Common myeloid progenitor, CD34-positive (primary cell): ENCODE results near the gene CNTN5.

Source experiments
- CTCF ChIA-PET: fragments of 350-600 bp; sonication (Branson Sonifier 250); formaldehyde crosslinking; loops from one replicate; lab custom pipeline; 2021; ENCODE audit warnings: antibody characterized with exemption; lab: Charles Lee
- POLR2A ChIA-PET: fragments of 350-600 bp; sonication (Branson Sonifier 250); formaldehyde crosslinking; loops from one replicate; lab custom pipeline; 2021; ENCODE audit warnings: antibody characterized with exemption; lab: Charles Lee
- DNase-seq, 3 donors: peaks; one replicate each; pipeline versions ENCODE4 v3.0.0 to v3.0.0-alpha.2; 2013
- H3K27ac ChIP-seq, 2 experiments: 1 replicate in 1 of 2; 2 replicates in 1 of 2; pipeline ENCODE4 v1.7.0; 2013; ENCODE audit warnings: inconsistent platforms in 2 of 2, low read length in 2 of 2, mild to moderate bottlenecking in 2 of 2, low read depth in 1 of 2, moderate library complexity in 1 of 2; ENCODE audit not compliant: severe bottlenecking in 2 of 2, insufficient read depth in 1 of 2, poor library complexity in 1 of 2
- H3K27me3 ChIP-seq, 5 experiments: replicated peaks in 2 of 5; 1 replicate in 3 of 5; 2 replicates in 2 of 5; pipeline versions ENCODE4 v1.6.1 to v1.7.0; 2013; ENCODE audit warnings: low read length in 4 of 5, mild to moderate bottlenecking in 2 of 5, moderate library complexity in 2 of 5, inconsistent platforms in 1 of 5; ENCODE audit not compliant: insufficient read depth in 5 of 5, control insufficient read depth in 4 of 5
- H3K36me3 ChIP-seq, 4 experiments: 1 replicate in 2 of 4; 2 replicates in 2 of 4; pipeline versions ENCODE4 v1.6.1 to v1.7.0; 2013; ENCODE audit warnings: low read length in 3 of 4, control low read depth in 1 of 4, mild to moderate bottlenecking in 1 of 4; ENCODE audit not compliant: control insufficient read depth in 4 of 4, insufficient read depth in 4 of 4
- H3K4me1 ChIP-seq, 4 experiments: 1 replicate in 3 of 4; 2 replicates in 1 of 4; pipeline versions ENCODE4 v1.6.1 to v1.7.1; 2013; ENCODE audit warnings: low read length in 3 of 4, mild to moderate bottlenecking in 3 of 4, control low read depth in 1 of 4, inconsistent platforms in 1 of 4, moderate library complexity in 1 of 4; ENCODE audit not compliant: control insufficient read depth in 4 of 4, insufficient read depth in 4 of 4; ENCODE audit errors: control extremely low read depth in 1 of 4
- H3K4me3 ChIP-seq, 7 experiments: 1 replicate in 4 of 7; 2 replicates in 3 of 7; pipeline versions ENCODE4 v1.5.1 to v1.7.0; 2013; ENCODE audit warnings: mild to moderate bottlenecking in 7 of 7, low read length in 6 of 7, moderate library complexity in 6 of 7, inconsistent platforms in 2 of 7, low read depth in 2 of 7, control low read depth in 1 of 7; ENCODE audit not compliant: insufficient read depth in 4 of 7, control insufficient read depth in 1 of 7; ENCODE audit errors: extremely low read depth in 1 of 7
- H3K9me3 ChIP-seq, 5 experiments: 1 replicate in 4 of 5; 2 replicates in 1 of 5; pipeline versions ENCODE4 v1.6.1 to v1.7.1; 2013; ENCODE audit warnings: low read length in 4 of 5, mild to moderate bottlenecking in 2 of 5, inconsistent platforms in 1 of 5, low read depth in 1 of 5, moderate library complexity in 1 of 5; ENCODE audit not compliant: control insufficient read depth in 4 of 5, insufficient read depth in 2 of 5; ENCODE audit errors: control extremely low read depth in 1 of 5
- WGBS: methylation state at CpG from one replicate; pipeline ENCODE4 v1.1.5; 2013; ENCODE audit not compliant: insufficient coverage; 5-methylcytosine and 5-hydroxymethylcytosine counted together

The CNTN5 gene

DNA sequence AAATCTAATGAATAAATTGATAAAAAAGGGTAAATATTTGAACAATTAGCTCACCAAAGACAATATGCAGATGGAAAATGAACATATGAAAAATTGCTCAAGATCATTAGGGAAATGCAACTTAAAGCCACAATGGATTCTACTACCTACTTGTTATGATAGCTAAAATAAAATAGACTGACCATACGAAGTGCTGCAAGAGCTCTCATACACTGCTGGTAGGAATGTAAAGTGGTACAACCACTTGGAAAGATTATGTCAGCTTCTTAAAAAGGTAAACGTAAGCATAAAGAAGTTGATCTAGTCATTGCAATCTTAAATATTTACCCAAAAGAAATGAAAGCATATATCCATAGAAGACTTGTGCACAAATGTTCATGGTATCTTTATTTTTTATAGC is 1162.2 kb downstream of the CNTN5 start:
- CTCF ChIA-PET: interaction anchor here (1.7 kb wide), 1 partner anchor 212 kb away, joined by 3 read pairs; no protein-coding TSS in a partner anchor

GRCh38 chr11:100185588-100185987 is 1164.8 kb downstream of the CNTN5 start:
- WGBS: 100% methylated on average over 2 of the region's 5 CpGs
- no peaks in the 10 kb centered on the region for H3K4me1 ChIP-seq
- H3K36me3 ChIP-seq: no peaks in the 10 kb centered on the region
- ChIA-PET CTCF (no interaction called here), POLR2A (no interaction called here)
- peaks cover 0 to 9% (median 0%) of the 10 kb centered on the region in 5 experiments for H3K9me3 ChIP-seq
- DNase-seq: no peak
- no peak overlapping the region for H3K27ac ChIP-seq
- H3K4me3 ChIP-seq: no peak overlapping the region
- no peaks in the 10 kb centered on the region for H3K27me3 ChIP-seq

More for the DNA sequence above, 1162.2 kb downstream of the CNTN5 start:
- no peak for DNase-seq
- H3K27me3 ChIP-seq: no peaks in the 10 kb centered on the region
- H3K9me3 ChIP-seq: peaks cover 0 to 9% (median 0%) of the 10 kb centered on the region in 5 experiments
- POLR2A ChIA-PET: no interaction called here
- no peak overlapping the region for H3K27ac ChIP-seq
- H3K36me3 ChIP-seq: no peaks in the 10 kb centered on the region
- WGBS: no CpG with 5 or more reads among the region's 2 CpGs
- H3K4me1 ChIP-seq: no peaks in the 10 kb centered on the region
- no peak overlapping the region for H3K4me3 ChIP-seq

DNA sequence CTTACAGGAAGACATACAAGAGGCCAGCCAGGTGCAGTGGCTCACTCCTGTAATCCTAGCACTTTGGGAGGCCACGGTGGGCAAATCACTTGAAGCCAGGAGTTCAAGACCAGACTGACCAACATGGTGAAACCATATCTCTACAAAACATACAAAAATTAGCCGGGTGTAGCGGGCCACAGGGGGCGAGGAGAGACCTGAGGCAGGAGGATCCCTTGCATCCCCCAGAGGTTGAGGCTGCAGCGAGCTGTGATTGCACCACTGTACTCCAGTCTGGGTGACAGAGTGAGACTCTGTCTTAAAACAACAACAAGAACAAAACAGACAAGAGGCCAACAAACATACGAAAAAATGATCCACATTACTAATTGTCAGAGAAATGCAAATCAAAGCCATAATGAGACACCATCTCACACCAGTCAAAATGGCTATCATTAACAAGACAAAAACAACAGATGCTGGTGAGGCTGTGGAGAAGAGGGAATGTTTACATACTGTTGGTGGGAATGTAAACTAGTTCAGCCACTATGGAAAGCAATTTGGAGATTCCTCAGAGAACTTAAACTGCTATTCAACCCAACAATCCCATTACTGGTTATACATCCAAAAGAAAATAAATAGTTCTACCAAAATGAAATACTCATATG is 1167.5 kb downstream of the CNTN5 start:
- 93% methylated on average over 4 of the region's 6 CpGs for WGBS
- Histone ChIP-seq H3K9me3 (peaks cover 0 to 9% (median 0%) of the 10 kb centered on the region in 5 experiments), H3K36me3 (no peaks in the 10 kb centered on the region), H3K27ac (no peak overlapping the region), H3K4me3 (no peak overlapping the region), H3K27me3 (no peaks in the 10 kb centered on the region), H3K4me1 (no peaks in the 10 kb centered on the region)
- DNase-seq: no peak
- ChIA-PET POLR2A (no interaction called here), CTCF (no interaction called here)

DNA sequence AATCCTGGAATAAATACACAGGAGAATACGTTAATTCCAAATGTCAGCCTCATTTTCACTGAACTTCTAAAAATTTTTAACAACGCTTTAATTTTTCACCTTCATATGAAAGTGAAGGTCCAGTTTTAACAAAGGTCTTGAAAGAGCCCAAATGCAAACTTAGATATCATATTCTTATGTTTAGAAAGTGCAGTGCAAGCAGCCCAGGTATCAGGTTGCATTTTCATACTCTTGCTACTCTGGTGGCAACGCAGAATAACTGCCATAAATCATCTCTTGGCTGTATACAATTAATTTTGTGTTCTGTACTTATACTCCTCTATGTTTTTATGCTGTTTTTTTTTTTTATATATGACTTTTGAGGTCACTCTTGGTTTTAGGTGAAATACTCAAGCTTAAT is 1169.6 kb downstream of the CNTN5 start:
- WGBS: no CpG with 5 or more reads among the region's 3 CpGs
- peaks cover 0 to 3% (median 0%) of the 10 kb centered on the region in 5 experiments for H3K9me3 ChIP-seq
- H3K36me3 ChIP-seq: no peaks in the 10 kb centered on the region
- no peaks in the 10 kb centered on the region for H3K27me3 ChIP-seq
- no peaks in the 10 kb centered on the region for H3K4me1 ChIP-seq
- no peak overlapping the region for H3K27ac ChIP-seq
- CTCF ChIA-PET: no interaction called here
- no peak overlapping the region for H3K4me3 ChIP-seq
- POLR2A ChIA-PET: no interaction called here
- DNase-seq: no peak

GRCh38 chr11:100192181-100192580 is 1171.4 kb downstream of the CNTN5 start:
- H3K36me3 ChIP-seq: no peaks in the 10 kb centered on the region
- CTCF ChIA-PET: no interaction called here
- no peak for DNase-seq
- no peaks in the 10 kb centered on the region for H3K27me3 ChIP-seq
- H3K4me3 ChIP-seq: no peak overlapping the region
- POLR2A ChIA-PET: no interaction called here
- H3K9me3 ChIP-seq: no peaks in the 10 kb centered on the region
- no peaks in the 10 kb centered on the region for H3K4me1 ChIP-seq
- H3K27ac ChIP-seq: no peak overlapping the region
- WGBS: 50% methylated on average over 1 of the region's 1 CpG

DNA sequence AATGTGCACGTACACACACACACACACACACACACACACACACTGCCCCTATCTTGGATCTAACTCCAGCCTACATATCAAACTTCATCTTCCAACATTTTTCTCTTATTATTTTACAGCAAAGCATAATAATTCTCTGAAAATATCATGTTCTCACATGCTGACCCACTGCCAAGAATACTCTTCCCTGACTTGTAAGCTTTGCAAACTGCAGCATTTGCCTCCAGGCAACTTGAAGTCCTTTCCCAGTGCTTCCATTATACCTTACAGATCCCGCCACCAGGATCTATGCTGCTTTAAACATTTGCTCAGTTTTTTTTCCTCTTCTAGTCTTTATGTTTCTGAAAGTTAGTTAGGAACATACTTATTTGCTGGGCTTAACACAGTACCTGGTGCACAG is 1183.0 kb downstream of the CNTN5 start:
- ChIA-PET CTCF (no interaction called here), POLR2A (no interaction called here)
- 100% methylated on average over 2 of the region's 2 CpGs for WGBS
- no peaks in the 10 kb centered on the region for H3K27me3 ChIP-seq
- DNase-seq: no peak
- no peaks in the 10 kb centered on the region for H3K4me1 ChIP-seq
- no peaks in the 10 kb centered on the region for H3K36me3 ChIP-seq
- no peak overlapping the region for H3K27ac ChIP-seq
- no peak overlapping the region for H3K4me3 ChIP-seq
- peaks cover 0 to 1% (median 0%) of the 10 kb centered on the region in 5 experiments for H3K9me3 ChIP-seq

GRCh38 chr11:100205926-100206325 is 1185.2 kb downstream of the CNTN5 start:
- H3K27me3 ChIP-seq: no peaks in the 10 kb centered on the region
- no peak for DNase-seq
- POLR2A ChIA-PET: no interaction called here
- CTCF ChIA-PET: no interaction called here
- no peak overlapping the region for H3K27ac ChIP-seq
- H3K4me3 ChIP-seq: no peak overlapping the region
- H3K4me1 ChIP-seq: no peaks in the 10 kb centered on the region
- WGBS: 100% methylated on average over 1 of the region's 2 CpGs
- no peaks in the 10 kb centered on the region for H3K36me3 ChIP-seq
- peaks cover 0 to 2% (median 0%) of the 10 kb centered on the region in 5 experiments for H3K9me3 ChIP-seq
